H9 (cell line): ENCODE measurements around the gene RABGAP1L. TPM values are rescaled to one million over a fixed set of nuclear protein-coding genes. Genes with fewer than 3 reads are reported as not detected.

Source experiments
- DNase-seq: peaks from one replicate; pipeline ENCODE4 v3.0.0-alpha.2; 2017
- H2AFZ ChIP-seq: one replicate; pipeline ENCODE4 v1.6.1; 2013; ENCODE audit warnings: mild to moderate bottlenecking, low read length, control low read depth, moderate library complexity
- H2AK5ac ChIP-seq: 2 replicates; pipeline ENCODE4 v1.6.1; 2013; ENCODE audit warnings: low read length, control low read depth, mixed read lengths; ENCODE audit not compliant: insufficient read length
- H2BK120ac ChIP-seq: one replicate; pipeline ENCODE4 v1.6.1; 2013; ENCODE audit warnings: low read depth, mild to moderate bottlenecking, low read length, control low read depth, inconsistent platforms; ENCODE audit not compliant: poor library complexity, severe bottlenecking
- H2BK12ac ChIP-seq: 2 replicates; pipeline ENCODE4 v1.6.1; 2013; ENCODE audit warnings: low read length, control low read depth, mixed read lengths, low read depth; ENCODE audit not compliant: insufficient read length
- H2BK15ac ChIP-seq: 2 replicates; pipeline ENCODE4 v1.6.1; 2013; ENCODE audit warnings: low read depth, low read length, control low read depth
- H2BK20ac ChIP-seq: one replicate; pipeline ENCODE4 v1.6.1; 2013; ENCODE audit warnings: low read depth, mild to moderate bottlenecking, low read length, control low read depth, inconsistent platforms; ENCODE audit not compliant: poor library complexity, severe bottlenecking
- H2BK5ac ChIP-seq: 2 replicates; pipeline ENCODE4 v1.6.1; 2013; ENCODE audit warnings: low read length, control low read depth, mixed read lengths; ENCODE audit not compliant: insufficient read length
- H3K14ac ChIP-seq: 2 replicates; pipeline ENCODE4 v1.6.1; 2013; ENCODE audit warnings: low read length, control low read depth; ENCODE audit not compliant: insufficient read depth
- H3K18ac ChIP-seq: 2 replicates; pipeline ENCODE4 v1.6.1; 2013; ENCODE audit warnings: low read depth, mild to moderate bottlenecking, mixed read lengths, low read length, control low read depth; ENCODE audit not compliant: insufficient read length
- H3K23ac ChIP-seq: 2 replicates; pipeline ENCODE4 v1.6.1; 2013; ENCODE audit warnings: low read length, control low read depth, mixed read lengths, low read depth; ENCODE audit not compliant: insufficient read length
- H3K23me2 ChIP-seq: 2 replicates; pipeline ENCODE4 v1.6.1; 2013; ENCODE audit warnings: low read depth, mild to moderate bottlenecking, mixed read lengths, low read length, control low read depth; ENCODE audit not compliant: insufficient read length, poor library complexity, severe bottlenecking
- H3K27ac ChIP-seq: 2 replicates; pipeline ENCODE4 v1.5.1; 2013; ENCODE audit warnings: low read length, control low read depth, mixed read lengths, low read depth; ENCODE audit not compliant: insufficient read length
- H3K27me3 ChIP-seq: 2 replicates; pipeline ENCODE4 v1.6.1; 2013; ENCODE audit warnings: low read length, control low read depth, inconsistent platforms; ENCODE audit not compliant: insufficient read depth
- H3K4ac ChIP-seq: 2 replicates; pipeline ENCODE4 v1.6.1; 2013; ENCODE audit warnings: low read depth, mild to moderate bottlenecking, control low read depth, inconsistent platforms, low read length, moderate library complexity
- H3K4me1 ChIP-seq: 2 replicates; pipeline ENCODE4 v1.6.1; 2013; ENCODE audit warnings: low read length, control low read depth, inconsistent platforms; ENCODE audit not compliant: insufficient read depth
- H3K4me2 ChIP-seq: 2 replicates; pipeline ENCODE4 v1.6.1; 2013; ENCODE audit warnings: low read length, control low read depth, mixed read lengths; ENCODE audit not compliant: insufficient read length, insufficient read depth
- H3K56ac ChIP-seq: 2 replicates; pipeline ENCODE4 v1.6.1; 2013; ENCODE audit warnings: low read depth, mild to moderate bottlenecking, mixed read lengths, low read length, control low read depth; ENCODE audit not compliant: insufficient read length
- H3K79me1 ChIP-seq: 2 replicates; pipeline ENCODE4 v1.6.1; 2013; ENCODE audit warnings: low read depth, mild to moderate bottlenecking, moderate library complexity, low read length, control low read depth, inconsistent platforms; ENCODE audit not compliant: insufficient read depth, poor library complexity, severe bottlenecking
- H3K79me2 ChIP-seq: 2 replicates; pipeline ENCODE4 v1.6.1; 2013; ENCODE audit warnings: low read length, control low read depth, inconsistent platforms; ENCODE audit not compliant: insufficient read depth
- H3K9ac ChIP-seq: 2 replicates; pipeline ENCODE4 v1.6.1; 2013; ENCODE audit warnings: low read length, control low read depth, mixed read lengths; ENCODE audit not compliant: insufficient read length; ENCODE audit errors: extremely low read depth
- H3K9me3 ChIP-seq: one replicate; pipeline ENCODE4 v1.6.1; 2013; ENCODE audit warnings: low read depth, low read length, inconsistent platforms; ENCODE audit not compliant: control insufficient read depth
- H3T11ph ChIP-seq: one replicate; pipeline ENCODE4 v1.6.1; 2013; ENCODE audit warnings: mild to moderate bottlenecking, low read length, control low read depth, inconsistent platforms
- H4K20me1 ChIP-seq: one replicate; pipeline ENCODE4 v1.6.1; 2013; ENCODE audit not compliant: control insufficient read depth, insufficient read length, insufficient read depth
- H4K5ac ChIP-seq: 2 replicates; pipeline ENCODE4 v1.6.1; 2013; ENCODE audit warnings: low read depth, mild to moderate bottlenecking, mixed read lengths, low read length, control low read depth; ENCODE audit not compliant: insufficient read length
- H4K8ac ChIP-seq: replicated peaks from 2 replicates; pipeline ENCODE4 v1.6.1; 2013; ENCODE audit warnings: low read length, control low read depth, mixed read lengths, low read depth; ENCODE audit not compliant: insufficient read length
- H4K91ac ChIP-seq: 2 replicates; pipeline ENCODE4 v1.6.1; 2013; ENCODE audit warnings: low read depth, mild to moderate bottlenecking, moderate library complexity, mixed read lengths, low read length, control low read depth; ENCODE audit not compliant: insufficient read length
- H3K27ac Mint-ChIP-seq, 3 experiments: 2 replicates in 2 of 3; 3 replicates in 1 of 3; pipeline ENCODE4 v1.8.0; 2020 to 2021; ENCODE audit warnings: mixed read lengths in 3 of 3, mild to moderate bottlenecking in 1 of 3, moderate library complexity in 1 of 3
- H3K27me3 Mint-ChIP-seq: 2 replicates; pipeline ENCODE4 v1.8.0; 2021; ENCODE audit warnings: low read depth, mild to moderate bottlenecking, moderate library complexity, mixed read lengths
- H3K36me3 Mint-ChIP-seq, 3 experiments: 2 replicates in 2 of 3; 3 replicates in 1 of 3; pipeline ENCODE4 v1.8.0; 2020 to 2021; ENCODE audit warnings: low read depth in 3 of 3, mixed read lengths in 3 of 3; ENCODE audit not compliant: insufficient read depth in 1 of 3
- H3K4me1 Mint-ChIP-seq, 2 experiments: 2 replicates each; pipeline ENCODE4 v1.8.0; 2020; ENCODE audit warnings: mixed read lengths in 2 of 2
- H3K4me3 Mint-ChIP-seq, 2 experiments: 2 replicates in 1 of 2; 3 replicates in 1 of 2; pipeline ENCODE4 v1.8.0; 2020 to 2021; ENCODE audit warnings: mild to moderate bottlenecking in 2 of 2, mixed read lengths in 2 of 2, moderate library complexity in 1 of 2
- H3K9me3 Mint-ChIP-seq, 2 experiments: 2 replicates in 1 of 2; 3 replicates in 1 of 2; pipeline ENCODE4 v1.8.0; 2020; ENCODE audit warnings: mild to moderate bottlenecking in 2 of 2, mixed read lengths in 2 of 2, moderate library complexity in 1 of 2
- CTCF ChIP-seq: fragments of 200-600 bp; sonication (generic); conservative IDR thresholded peaks from 3 replicates; pipeline ENCODE4 v1.8.0; 2021; ENCODE audit warnings: antibody characterized with exemption, mild to moderate bottlenecking
- WGBS: extraction: QIAGEN DNeasy Blood & Tissue Kit; methylation state at CpG from one replicate; pipeline ENCODE4 v1.1.7; 2013; ENCODE audit warnings: missing lambda C conversion rate, low lambda C conversion rate, mixed read lengths; ENCODE audit not compliant: insufficient read length; ENCODE audit errors: extremely low coverage; 5-methylcytosine and 5-hydroxymethylcytosine counted together
- total RNA-seq: library from RNA; stranded (reverse); gene quantifications from 2 replicates; pipeline ENCODE4 v1.2.1, GENCODE V29; 2021

Gene RABGAP1L
- total RNA-seq, 1 experiment from 2014 or later: 147 TPM

DNA sequence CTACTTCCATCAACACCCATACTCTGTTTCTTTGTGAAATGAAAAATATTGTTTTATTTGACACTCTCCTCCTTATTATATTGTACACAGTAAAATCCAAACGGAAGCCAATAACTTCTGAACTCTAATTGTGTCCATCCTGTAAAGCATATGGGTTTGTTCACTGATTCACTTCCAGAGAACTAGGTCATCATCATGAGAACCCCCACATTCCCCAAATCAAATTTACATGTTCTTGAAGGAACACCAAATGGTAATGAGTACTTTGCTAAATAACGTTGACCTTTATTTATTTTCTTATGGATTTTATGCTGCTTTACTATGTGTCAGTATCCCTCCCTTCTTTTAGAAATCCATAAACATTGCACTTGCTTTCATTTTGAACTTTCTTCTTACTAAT, 627.0 kb downstream of the RABGAP1L start:
- Mint-ChIP-seq H3K36me3 (peaks cover 0 to 2% (median 0%) of the 10 kb centered on the region in 3 experiments; a peak in 3 of 7 replicates), H3K27ac (no peak overlapping the region), H3K4me3 (no peak overlapping the region), H3K27me3 (no peaks in the 10 kb centered on the region), H3K9me3 (peaks cover 0 to 2% of the 10 kb centered on the region in 2 experiments; a peak in 2 of 5 replicates), H3K4me1 (peaks cover 14 to 16% of the 10 kb centered on the region in 2 experiments)
- no peak overlapping the region for H3K14ac ChIP-seq
- no peaks in the 10 kb centered on the region for H3K27me3 ChIP-seq
- no peak overlapping the region for H4K91ac ChIP-seq
- no peak overlapping the region for H2BK15ac ChIP-seq
- H3K27ac ChIP-seq: no peak overlapping the region
- H2BK20ac ChIP-seq: no peak overlapping the region
- no peak overlapping the region for H2BK120ac ChIP-seq
- H3T11ph ChIP-seq: no peak overlapping the region
- H3K9ac ChIP-seq: no peak overlapping the region
- H3K4me1 ChIP-seq: no peaks in the 10 kb centered on the region
- DNase-seq: no peak
- no peak overlapping the region for H3K4ac ChIP-seq
- no peak overlapping the region for H2AK5ac ChIP-seq
- H4K5ac ChIP-seq: no peak overlapping the region
- H3K23me2 ChIP-seq: no peaks in the 10 kb centered on the region
- no peaks in the 10 kb centered on the region for H3K79me1 ChIP-seq
- no peak overlapping the region for H3K4me2 ChIP-seq
- H4K20me1 ChIP-seq: no peaks in the 10 kb centered on the region
- TF ChIP-seq CTCF: no peak
- H3K18ac ChIP-seq: no peak overlapping the region
- no peak overlapping the region for H2AFZ ChIP-seq
- no peaks in the 10 kb centered on the region for H3K79me2 ChIP-seq
- no peak overlapping the region for H4K8ac ChIP-seq
- no peak overlapping the region for H2BK12ac ChIP-seq
- no peak overlapping the region for H3K23ac ChIP-seq
- no peak overlapping the region for H3K56ac ChIP-seq
- no peaks in the 10 kb centered on the region for H3K9me3 ChIP-seq
- no CpG with 5 or more reads among the region's 2 CpGs for WGBS
- H2BK5ac ChIP-seq: no peak overlapping the region
